ENCODE measurements around the gene PRKCA.

DNA sequence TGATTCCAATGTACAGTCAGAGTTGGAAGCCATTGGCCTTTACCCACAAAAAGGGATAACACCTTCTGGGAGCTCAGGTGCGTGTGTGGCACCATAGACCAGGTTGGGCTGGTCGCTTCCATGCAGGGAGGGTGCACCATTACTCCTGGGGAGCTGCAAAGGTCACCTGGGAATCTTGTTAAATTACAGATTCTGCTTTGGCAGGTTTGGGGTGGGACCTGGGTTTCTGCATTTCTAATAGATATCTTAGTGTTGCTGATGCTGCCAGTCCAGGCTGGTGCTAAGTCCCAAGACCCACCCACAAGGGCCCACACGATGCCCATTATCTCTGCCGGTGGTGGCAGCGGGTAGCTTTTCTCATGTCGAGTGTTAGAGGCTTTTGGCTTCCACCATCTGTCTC is 384.2 kb downstream of the PRKCA start:
- TF ChIP-seq, protein P1, sequence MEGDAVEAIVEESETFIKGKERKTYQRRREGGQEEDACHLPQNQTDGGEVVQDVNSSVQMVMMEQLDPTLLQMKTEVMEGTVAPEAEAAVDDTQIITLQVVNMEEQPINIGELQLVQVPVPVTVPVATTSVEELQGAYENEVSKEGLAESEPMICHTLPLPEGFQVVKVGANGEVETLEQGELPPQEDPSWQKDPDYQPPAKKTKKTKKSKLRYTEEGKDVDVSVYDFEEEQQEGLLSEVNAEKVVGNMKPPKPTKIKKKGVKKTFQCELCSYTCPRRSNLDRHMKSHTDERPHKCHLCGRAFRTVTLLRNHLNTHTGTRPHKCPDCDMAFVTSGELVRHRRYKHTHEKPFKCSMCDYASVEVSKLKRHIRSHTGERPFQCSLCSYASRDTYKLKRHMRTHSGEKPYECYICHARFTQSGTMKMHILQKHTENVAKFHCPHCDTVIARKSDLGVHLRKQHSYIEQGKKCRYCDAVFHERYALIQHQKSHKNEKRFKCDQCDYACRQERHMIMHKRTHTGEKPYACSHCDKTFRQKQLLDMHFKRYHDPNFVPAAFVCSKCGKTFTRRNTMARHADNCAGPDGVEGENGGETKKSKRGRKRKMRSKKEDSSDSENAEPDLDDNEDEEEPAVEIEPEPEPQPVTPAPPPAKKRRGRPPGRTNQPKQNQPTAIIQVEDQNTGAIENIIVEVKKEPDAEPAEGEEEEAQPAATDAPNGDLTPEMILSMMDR (IDR thresholded peaks at IDR 0.05): no peak
- TF ChIP-seq POLR2A (IDR thresholded peaks at IDR 0.05): no peak

Measured in suprapubic skin (tissue), 3 donors.